DLD1 (cell line): ENCODE measurements around the gene KCNJ2.

ENCODE experiments used
- in situ Hi-C: cut with HindIII; loops from 2 replicates; pipeline ENCODE4 v1.10.0; 2017; ENCODE audit warnings: low sequenced_read_pairs

Gene KCNJ2

DNA sequence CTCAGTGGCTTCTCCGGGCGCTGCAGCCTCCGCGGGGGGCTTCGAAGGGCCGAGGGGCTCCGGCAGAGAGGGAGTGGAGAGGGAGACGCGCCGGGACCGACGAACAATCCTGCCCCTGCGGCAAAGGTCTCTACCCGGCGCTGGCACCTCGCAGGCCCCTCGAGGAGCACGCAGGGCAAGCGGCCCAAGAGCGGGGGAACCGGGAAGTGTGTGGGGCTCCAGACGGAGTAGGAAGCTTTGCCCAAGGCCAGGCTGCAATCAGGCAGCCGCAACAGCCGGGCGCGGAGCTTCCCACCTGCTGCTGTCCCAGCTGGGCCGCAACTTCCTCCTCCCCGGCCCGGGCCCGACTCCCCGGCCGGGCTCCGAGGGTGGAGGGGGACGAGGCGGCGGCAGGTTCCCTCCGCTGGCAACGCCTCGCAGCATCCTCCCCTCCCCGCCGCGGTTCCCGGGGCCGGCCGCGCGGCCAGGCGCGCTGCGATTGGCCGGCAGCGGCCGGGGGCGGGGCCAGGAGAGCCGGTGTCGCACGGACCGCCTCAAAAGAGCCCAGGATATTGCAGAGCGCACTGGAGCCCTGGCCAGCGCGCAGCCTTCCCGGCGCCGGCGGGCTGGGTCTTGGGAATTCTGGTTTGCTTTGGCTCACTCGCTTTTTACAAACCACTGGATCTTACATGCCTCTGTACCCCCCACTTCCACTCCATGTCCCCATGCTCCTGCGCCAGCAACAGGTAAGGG lies at the start of gene KCNJ2:
Gene KCNJ2 (plus strand): TSS at position 556 of the 732 bp plus-strand sequence. CDS start 5,508 bp downstream, outside the sequence.
- in situ Hi-C loops, result loop anchor here (10.0 kb wide), 1 partner anchor 594 kb away; no protein-coding TSS in a partner anchor

DNA sequence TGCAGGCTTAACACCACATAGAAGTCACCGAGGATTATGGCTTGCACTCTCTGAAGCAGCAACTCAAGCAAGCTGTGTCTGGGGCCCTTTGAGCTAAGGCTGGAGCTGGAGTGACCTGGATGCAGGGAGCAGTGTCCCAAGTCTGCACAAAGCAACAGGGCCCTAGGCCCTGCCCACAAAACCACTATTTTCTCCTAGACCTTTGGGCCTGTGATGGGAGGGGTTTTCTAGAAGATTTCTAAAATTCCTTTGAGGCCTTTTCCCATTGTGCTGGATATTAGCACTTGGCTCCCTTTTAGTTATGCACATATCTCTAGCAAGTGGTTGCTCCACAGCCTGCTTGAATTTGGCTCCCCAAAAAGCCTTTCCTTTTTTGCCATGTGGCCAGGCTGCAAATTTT lies 49.8 kb upstream of the KCNJ2 start:
- in situ Hi-C loops, result no loop called here

DNA sequence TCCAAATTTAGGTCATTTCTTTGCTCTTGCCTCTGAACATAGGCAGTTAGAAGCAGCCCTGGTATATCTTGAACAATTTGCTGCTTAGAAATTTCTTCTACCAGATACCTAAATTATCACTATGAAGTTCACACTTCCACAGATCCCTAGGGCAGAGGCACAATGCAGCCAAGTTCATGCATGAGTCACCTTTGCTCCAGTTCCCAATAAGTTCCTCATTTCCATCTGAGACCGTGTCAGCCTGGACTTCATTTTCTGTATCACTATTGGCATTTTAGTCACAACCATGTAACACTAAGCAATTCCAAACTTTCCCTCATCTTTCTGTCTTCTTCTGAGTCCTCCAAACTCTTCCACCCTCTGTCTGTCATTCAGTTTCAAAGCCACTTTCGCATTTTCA lies 49.3 kb upstream of the KCNJ2 start:
- in situ Hi-C loops, result no loop called here

DNA sequence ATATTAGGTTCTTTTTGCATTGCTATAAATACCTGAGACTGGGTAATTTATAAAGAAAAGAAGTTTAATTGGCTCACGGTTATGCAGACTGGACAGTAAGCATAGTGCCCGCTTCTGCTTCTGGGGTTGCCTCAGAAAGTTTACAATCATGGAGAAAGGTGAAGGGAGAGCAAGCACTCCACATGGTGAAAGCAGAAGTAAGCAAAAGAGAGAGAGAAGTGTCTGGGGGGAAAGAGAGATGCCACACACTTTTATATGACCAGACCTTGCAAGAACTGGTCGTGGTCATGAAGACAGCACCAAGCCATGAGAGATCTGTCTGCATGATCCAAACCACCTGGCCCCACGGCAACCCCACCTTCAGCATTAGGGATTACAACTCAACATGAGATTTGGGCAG lies 48.9 kb upstream of the KCNJ2 start:
- in situ Hi-C loops, result no loop called here

DNA sequence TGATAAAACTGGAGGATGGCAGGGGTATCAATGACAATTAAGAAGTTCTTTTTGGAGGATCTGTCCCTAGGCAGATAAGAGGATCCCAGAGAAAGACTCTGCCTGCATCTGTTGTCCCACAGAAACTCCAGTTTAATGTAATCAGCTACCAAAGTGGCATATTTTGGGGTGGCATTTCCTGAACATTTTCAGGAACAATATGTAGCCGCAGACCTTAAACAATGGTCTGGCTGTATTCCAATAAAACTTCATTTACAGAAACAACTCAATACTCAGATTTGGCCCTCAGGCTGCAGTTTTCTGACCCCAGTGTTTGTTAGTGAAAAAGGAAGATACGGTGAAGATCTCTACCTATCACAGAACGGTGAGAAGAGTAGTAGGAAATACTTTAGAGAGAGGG lies 48.2 kb upstream of the KCNJ2 start:
- in situ Hi-C loops, result no loop called here

DNA sequence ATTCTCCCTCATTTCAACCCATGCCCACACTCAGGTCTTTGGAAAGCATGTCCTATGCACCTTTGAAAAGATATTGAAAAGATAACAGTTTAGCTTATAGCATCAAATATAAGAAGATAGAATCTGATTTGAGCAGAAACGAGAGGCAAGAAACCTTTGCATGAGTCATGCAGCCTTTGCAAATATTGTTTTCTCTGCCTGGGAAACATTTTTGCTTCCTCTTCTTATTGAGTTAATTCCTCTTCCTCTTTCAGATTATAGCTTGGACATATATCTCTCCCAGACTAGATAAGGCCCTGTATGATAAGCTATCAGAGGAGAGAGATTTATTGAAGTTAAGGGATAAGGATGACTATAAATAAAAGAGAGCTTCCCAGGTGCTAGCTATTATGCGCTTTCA lies 46.1 kb upstream of the KCNJ2 start:
- in situ Hi-C loops, result no loop called here

DNA sequence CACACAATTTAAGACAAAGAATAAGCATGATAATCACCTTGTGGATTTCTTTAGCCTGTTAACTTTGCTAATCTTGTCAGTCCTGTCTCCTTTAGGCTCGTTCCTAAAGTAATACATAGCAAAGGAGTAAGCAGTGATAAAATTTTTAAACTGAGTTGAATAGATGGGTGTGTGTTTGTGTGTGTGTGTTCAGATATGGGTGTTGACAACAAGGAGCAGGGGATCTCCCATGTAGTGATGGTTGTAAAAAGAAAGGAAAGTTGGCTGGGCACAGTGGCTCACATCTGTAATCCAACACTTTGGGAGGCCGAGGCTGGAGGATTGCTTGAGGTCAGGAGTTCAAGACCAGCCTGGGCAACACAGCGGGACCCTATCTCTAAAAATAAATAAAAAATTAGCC lies 44.6 kb upstream of the KCNJ2 start:
- in situ Hi-C loops, result no loop called here

DNA sequence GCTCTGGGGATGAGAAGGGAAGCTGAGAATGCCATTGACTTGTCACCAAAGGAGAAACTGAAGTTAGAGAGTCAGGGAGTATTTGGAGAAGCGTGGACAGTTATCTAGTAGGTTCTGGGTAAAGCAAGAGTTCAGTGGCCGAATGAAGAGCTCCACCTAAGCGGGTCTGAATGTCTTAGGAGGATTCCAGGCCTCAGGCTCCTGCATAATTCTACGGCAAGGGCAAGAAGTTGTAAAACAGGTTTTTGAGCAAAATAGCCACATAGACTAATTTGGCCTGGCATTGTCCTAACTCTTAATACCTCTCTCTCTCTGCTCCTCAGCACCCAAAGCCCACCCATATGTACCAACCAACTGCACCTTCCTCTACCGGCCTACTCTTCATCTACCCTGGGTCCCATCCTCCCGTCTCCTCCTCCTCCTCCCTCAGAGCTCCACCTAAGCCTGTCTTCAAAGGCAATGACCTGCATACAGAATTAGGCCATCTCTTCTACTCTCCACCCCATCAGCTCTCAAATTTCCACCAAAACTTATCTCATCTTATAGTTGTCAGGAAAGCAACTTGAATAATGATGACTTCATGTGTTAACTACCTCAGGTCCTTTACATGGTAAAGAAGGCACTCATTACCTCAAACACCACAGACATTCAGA lies 42.0 kb upstream of the KCNJ2 start:
- in situ Hi-C loops, result no loop called here

DNA sequence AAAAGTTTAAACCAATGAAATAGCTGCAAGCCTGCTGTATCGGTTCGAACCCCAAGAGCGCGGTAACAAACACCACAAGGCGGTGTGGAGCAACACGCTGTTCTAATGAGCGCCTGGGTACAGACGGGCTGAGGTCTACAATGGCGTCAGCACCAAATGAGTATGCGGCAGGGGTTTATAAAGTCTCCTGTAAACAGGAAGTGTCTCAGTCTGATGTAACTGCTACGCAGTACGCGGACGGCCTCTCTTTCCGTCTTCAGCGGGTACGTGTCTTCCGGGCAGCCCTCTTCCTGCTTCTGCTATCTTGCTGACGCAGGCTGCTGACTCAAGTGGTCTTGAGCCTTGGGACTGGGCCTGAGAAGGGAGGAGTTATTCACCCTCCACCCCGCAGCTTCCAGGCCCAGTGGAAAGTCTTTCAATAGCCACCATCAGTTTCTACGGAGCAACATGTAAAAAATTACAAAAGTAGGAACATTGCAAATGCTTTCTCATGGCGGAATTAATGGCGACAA lies 40.5 kb upstream of the KCNJ2 start:
- in situ Hi-C loops, result no loop called here

DNA sequence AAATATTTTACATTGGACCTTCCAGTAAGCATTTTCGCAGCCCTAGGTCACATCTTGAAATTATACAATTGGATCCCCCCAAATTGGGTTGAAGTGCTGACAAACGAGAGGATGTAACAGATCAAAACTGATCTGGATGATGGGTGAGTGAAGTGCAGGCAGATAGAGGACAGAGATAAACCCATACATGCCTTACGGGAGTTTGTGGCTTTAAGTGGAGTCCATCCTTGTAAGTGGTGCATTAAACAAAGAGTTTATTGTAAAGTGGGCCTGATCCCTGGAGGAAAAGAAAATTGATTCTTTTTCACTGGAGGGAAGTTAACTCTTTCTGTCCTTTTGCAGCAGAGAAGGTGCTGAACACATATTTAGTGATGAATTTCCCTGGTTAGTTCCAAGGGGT lies 39.0 kb upstream of the KCNJ2 start:
- in situ Hi-C loops, result no loop called here

DNA sequence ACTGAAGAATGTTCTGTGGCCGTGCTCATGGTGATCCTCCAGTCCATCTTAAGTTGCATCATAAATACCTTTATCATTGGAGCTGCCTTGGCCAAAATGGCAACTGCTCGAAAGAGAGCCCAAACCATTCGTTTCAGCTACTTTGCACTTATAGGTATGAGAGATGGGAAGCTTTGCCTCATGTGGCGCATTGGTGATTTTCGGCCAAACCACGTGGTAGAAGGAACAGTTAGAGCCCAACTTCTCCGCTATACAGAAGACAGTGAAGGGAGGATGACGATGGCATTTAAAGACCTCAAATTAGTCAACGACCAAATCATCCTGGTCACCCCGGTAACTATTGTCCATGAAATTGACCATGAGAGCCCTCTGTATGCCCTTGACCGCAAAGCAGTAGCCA lies 36.8 kb upstream of the KCNJ2 start:
- in situ Hi-C loops, result no loop called here

DNA sequence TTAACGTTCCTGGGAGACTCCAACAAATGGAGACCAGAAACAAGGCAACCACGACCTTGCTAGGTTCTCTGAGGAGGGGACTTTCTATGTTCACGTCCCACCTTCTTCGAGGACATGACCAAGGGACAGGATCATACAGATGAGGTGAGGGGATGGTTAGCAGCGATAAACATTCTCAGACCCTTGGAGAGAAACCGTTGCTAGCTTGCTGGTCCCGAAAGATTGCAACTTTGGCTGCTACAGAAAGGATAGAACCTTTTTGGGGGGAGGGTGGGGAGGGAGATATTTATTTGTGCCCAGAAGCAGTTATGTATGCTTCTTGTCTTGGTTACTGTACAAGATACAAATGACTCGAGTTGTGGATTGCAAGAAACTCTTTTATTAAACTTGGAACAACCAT lies 35.3 kb upstream of the KCNJ2 start:
- in situ Hi-C loops, result no loop called here

DNA sequence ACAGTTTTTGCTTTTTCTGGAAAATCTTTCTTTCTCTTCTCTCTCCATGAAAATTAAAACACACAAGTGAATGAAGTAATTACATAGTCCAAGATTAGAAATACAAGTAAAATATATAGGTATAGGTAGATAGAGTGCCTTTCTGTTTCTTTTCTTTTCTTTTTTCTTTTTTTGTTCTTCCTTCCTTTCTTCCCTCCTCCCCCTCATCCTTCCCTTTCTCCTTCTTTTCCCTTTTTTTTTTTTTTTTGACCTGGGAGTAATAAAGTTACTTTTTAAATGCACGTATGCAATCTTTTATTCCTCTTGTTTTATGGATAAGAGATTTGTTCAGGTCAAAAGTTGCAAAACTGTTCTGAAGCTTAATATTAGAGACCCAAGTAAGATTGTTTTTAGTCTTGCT lies 34.6 kb upstream of the KCNJ2 start:
- in situ Hi-C loops, result no loop called here

DNA sequence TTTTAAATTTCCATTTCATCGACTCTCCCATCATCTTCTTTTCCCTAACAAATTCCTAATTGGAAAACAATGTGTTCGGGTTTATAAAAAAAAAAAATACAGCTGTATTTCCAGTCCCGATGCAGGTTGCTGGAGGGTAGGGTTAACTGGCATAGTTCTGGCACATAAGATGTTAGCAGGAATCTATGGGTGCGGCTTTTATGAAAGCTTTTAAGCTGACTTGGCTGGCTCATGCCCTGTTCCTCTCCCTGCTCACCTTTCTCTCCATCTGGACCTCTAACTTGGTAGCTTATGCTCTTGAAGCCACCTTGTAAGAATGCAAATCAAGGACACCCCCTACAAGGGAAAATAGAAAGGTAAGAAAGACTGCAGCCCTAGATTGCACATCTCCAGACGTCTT lies 33.2 kb upstream of the KCNJ2 start:
- in situ Hi-C loops, result no loop called here

DNA sequence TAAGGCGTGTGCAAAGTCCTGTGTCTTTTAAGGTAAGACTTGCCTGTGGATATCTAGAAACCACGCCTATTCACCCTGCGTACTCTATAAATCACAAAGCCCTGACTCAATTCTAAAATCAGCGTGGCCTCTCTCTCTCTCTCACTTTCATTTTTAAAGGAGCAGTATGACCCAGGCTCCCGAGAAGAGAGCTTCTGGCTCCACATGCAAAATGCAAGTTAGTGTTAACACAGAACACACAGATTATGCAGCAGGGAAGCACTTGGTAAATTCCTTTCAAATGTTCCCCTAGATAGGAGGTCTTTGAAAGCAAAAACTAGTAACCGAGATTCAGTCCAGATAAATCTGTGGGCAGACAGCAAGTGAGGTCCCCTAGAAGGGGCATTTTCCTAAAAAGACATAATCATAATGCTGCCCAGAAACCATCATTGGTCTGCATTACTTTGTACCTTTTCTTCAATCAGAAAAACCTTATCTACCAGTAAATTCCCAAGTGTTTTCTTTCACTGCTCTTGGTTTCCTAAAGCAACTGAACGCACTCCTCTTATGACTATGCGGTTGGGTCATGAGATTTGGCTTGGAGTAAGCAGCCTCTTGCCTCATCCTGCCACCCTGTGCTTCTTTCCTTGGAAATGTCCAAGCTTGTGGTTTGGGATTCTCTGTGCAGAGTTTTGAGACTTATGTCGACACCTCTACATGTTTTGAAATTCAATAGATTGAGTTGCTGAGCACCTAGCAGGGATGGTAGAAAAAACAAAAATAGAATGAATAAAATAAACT lies 31.7 kb upstream of the KCNJ2 start:
- in situ Hi-C loops, result no loop called here

DNA sequence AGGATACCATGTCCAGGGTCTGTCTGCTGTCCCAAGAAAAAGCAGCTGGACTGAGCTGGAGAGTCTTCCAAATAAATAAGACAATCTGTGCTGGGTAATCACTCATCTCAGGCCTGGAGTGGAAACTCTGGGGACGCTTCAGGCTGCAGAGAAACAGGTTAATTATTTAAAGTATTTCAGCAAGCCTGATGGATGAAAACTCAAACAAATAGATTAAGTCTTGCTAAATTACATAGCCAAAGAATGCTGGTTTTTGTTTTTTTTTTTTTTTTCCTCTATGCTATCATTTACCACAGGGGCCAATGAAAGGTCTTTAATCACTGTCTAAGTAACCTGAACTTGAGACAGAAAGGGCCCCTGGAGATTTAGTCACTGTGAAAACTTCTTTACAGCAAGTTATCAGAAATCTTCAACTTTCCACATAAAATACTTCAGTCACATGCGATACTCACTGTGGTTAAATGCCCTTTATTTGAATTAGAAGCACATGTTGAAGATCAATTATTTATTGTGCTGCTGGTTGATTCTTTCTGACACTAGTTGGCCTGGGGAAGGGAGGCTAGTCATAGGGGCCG lies 31.0 kb upstream of the KCNJ2 start:
- in situ Hi-C loops, result no loop called here

DNA sequence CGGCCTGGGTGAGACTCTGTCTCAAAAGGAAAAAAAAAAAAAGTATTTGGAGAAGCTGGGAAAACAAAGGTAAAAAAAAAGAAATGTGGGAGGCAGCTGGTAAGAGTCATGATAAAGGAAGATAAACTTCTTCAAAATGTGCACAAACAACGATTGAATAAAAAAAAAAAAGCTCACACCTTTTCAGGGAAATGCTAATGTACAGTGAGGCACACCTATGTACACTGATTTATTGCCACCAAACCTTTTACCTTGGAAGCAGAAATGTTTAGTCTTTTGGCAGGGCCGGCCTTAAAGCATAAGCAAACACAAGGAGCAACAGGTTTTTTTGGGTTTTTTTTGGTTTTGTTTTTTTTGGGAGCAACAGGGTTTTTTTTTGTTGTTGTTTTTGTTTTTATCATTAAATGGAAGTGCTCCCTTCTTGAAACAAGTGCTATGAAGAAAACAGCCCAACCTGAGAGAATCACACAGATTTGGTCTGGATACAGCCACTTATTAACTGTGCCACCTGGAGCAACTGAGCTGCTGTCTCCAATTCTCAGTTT lies 29.8 kb upstream of the KCNJ2 start:
- in situ Hi-C loops, result no loop called here

DNA sequence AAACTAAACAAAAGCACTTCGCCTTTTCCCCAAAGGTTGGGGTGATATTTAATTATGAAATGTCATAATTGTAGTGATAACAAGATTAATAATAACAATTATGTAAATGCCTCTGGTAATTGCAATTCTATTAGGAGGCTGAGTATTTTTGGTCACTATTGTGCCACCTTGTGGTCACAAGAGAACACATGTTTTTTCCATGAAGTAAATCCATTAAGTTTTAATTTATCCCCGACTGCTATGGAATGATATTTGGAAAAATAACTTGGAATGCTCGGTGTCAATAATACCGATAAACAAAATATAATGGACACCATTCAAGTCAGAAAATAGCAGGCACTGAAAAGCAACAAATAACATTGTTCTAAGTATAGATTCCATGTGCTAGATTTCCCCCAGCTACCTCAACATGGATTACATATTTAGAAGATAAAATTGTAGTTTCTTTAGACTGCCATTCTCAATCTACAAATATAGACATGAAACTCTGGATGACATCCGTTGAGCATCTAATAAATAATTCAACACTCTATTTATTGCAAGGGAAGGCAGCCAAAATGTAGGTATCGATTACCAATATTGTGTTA lies 25.0 kb upstream of the KCNJ2 start:
- in situ Hi-C loops, result no loop called here

DNA sequence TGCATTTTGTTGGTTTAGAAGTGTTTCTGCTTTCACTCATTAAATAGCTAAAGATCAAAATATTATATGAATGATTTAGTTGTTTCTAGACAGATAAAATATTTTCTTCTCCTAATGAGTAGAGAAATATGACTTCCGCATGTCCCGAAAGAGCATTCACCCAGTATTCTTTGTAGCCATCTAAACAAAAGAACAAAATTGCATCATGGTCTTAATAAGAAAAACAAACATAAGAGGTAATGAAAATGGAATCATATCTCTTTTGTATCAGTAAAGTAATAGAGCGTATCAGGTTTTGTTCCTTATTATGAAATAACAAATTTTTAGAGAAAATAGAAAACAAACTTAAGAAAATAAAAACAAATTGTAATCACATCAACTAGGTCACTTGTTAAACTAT lies 16.1 kb upstream of the KCNJ2 start:
- in situ Hi-C loops, result no loop called here

DNA sequence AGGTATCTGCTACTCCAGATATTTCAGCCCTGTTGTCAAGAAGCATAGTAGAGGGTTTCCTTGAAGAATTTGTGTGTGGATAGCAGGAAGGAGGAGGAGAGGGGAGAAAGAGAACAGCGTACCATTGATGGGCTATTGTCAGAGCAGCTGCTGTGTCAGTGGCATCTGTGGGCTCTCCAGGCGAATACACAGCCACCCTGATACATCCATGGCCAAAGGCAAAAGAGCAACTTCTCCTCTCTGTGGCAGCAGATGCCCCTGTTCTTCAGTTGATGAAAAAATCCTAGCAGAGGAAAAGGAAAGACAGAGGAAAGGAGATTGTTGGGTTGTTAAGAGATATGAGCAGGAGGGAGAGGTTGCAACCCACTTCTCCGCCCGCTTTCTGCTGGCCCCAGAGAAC lies 12.2 kb upstream of the KCNJ2 start:
- in situ Hi-C loops, result no loop called here

DNA sequence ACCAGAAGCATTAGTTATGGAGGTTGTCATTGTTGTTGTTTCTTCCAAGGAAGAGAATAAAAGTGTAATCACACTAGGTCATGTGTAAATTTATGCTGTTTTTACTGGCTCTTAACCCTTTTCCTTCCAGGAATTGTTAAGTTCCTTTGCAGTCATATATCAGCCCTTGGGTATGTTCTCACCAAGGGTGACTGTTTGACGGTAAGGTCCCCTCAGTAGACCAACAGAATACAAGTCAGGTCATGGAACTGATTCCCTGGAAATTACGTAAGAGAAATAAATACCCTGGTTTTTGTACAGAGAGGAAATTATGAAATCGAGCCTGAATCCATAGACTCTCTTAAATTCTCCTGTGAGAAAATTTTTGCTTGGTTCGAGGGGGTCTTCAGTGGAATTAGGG lies 11.2 kb upstream of the KCNJ2 start:
- in situ Hi-C loops, result no loop called here
